CD1c-positive myeloid dendritic cell (primary cell): Measurements from ENCODE around the gene LGALS9C.
"Not testable (repeated sequence)": the region's sequence is repeated elsewhere in the genome, so short reads cannot be mapped to it uniquely, and the experiment has no call there.

Experiments used
- DNase-seq: peaks from one replicate; pipeline ENCODE4 v3.0.0-alpha.2; 2016; ENCODE audit errors: extremely low spot score

The LGALS9C gene

DNA sequence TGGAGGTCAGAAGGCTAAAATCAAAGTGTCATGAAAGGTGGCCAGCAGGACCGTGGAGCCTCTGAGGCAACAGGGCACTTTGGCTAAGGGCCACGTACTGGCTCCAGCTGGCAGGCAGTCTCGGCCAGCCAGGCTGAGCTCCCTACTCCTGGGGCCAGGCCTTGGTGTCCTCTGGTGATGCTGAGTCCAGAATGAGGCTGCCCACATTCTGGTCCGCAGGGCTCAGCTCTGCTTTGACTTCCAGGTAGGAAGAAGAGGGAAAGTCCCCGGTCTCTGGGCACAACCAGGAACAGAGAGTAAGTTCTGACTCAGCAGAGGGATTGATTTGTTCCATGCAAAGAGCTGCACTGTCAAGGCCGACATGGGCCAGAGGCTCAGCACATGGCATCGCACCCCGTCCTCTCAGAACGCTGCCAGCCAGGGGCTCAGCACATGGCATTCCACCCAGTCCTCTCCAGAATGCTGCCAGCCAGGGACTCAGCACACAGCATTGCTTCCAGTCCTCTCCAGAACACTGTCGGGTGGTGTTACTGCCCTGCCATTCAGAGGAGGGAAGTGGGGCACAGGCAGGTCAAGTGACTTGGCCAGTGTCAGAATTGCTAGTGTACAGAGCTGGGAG lies 2.5 kb downstream of the LGALS9C start:
- DNase-seq, result peak; percentile 8

DNA sequence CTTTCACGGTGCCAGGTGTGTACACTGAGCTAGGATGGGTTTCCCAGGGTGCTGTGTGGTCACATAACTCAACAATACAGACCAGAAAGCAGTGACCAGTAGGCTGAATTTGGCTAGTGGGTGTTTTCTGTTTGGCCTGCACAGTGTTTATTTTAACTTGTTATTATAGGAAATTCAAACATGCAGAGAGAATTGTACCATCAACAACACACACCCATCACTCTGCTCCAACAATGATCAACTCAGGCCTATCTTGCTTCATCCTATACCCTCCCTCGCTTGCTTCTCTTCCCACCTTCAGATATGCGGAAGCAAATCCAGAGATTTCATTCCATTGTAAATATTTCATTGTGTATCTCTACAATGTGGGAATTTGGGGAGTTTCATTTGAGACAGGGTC lies 5.2 kb downstream of the LGALS9C start:
- DNase-seq, result not testable (repeated sequence)

DNA sequence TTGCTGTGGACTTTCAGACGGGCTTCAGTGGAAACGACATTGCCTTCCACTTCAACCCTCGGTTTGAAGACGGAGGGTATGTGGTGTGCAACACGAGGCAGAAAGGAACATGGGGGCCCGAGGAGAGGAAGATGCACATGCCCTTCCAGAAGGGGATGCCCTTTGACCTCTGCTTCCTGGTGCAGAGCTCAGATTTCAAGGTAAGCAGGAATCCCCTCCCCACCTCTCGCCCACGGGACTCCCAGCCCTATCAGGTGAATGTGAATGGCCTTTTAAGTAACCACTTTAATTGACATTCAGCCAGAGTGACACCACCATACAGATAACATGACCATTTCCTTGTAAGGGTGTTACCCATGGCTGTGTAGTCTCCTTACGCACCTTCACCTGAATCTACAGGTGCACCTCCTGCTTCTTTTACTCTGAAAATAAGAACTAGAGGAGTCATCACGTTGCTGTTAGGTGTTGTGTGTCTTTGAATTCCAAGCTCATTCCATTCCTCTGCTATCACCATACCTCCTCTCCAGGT lies 9.4 kb downstream of the LGALS9C start:
- not testable (repeated sequence) for DNase-seq

DNA sequence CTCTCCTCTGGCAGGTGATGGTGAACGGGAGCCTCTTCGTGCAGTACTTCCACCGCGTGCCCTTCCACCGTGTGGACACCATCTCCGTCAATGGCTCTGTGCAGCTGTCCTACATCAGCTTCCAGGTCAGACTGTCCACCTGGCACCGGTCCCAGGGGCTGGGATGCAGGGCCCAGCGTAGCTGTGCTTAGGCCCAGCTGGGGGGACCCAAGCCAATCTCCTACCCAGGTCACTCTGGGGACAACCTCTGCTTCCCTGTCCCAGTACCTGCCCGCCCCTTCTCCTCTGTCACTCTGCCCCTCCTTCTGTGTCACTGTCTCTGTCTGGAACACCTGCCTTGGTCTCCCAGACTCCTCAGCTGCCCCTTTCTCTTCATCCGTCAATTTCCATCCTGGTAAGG lies 11.0 kb downstream of the LGALS9C start:
- DNase-seq, result not testable (repeated sequence)

DNA sequence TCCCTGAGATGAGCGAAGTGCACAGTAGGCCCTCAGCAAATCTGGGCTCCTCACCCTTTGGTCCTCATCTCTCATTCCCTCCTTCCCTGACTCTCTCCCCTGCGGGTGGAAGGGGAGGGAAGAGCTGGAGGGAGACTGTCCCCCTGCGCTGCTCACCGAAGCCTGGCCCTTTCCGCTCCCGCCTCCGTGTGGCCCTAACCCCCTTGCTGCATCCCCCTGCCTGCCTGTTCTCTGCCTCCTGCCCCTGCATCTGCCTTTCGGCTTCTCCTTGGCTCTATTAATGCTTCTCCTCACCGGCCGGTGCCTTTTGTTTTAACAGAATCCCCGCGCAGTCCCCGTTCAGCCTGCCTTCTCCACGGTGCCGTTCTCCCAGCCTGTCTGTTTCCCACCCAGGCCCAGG lies 12.0 kb downstream of the LGALS9C start:
- not testable (repeated sequence) for DNase-seq

DNA sequence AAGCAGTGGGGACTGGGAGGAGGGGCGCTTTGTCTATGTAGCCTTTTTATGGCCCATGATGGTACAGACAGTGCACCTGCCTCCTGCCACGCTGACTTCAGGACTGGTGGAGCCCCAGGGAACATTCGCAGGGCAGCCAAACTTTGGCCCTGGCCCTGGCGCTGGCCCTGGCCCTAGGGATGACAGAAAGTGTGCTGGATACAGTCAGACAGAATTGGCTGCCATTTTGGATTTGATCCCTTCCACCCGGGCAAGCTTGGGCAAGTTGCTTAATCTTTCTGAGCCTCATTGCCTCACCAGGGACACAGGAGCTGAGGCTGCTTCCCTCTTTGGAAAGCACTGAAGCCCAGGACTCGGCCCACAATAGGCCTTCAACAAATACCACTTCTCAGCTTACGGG lies 13.4 kb downstream of the LGALS9C start:
- not testable (repeated sequence) for DNase-seq

DNA sequence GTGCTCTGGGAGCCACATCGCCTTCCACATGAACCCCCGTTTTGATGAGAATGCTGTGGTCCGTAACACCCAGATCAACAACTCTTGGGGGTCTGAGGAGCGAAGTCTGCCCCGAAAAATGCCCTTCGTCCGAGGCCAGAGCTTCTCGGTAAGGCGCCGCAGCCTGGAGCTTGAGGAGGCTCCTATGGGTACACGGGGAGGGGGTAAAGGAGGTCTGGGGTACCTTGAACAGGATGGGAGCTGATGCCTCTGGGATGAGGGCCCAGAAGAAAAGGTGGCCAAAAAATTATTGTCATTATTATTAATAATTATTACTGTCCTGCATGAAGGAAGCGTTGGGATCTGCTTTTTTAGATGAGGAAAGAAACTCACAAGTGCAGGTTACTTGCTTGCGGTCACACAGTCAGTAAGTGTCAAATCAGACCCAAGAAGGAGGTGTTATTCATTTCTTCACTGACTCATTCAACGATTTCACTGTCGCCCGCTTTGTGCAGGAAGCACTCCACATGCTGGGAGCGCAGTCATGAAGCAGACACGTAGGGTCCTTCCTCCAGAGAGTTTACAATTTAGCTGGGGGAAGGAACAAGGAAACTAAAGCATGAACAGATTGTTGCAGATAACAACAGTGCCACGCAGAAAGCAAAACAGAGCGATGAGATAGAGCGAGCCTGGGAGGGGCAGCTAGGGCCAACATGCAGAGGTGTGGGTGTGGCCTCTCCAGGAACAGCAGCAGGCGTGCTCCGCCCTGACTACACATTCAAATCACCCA lies 16.3 kb downstream of the LGALS9C start:
- DNase-seq, result peak; percentile 33

DNA sequence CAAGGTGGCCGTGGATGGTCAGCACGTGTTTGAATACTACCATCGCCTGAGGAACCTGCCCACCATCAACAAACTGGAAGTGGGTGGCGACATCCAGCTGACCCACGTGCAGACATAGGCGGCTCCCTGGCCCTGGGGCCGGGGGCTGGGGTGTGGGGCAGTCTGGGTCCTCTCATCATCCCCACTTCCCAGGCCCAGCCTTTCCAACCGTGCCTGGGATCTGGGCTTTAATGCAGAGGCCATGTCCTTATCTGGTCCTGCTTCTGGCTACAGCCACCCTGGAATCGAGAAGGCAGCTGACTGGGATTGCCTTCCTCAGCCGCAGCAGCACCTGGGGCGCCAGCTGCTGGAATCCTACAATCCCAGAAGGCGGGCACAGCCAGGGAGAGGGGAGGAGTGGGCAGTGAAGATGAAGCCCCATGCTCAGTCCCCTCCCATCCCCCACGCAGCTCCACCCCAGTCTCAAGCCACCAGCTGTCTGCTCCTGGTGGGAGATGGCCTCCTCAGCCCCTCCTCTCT lies 17.7 kb downstream of the LGALS9C start:
- not testable (repeated sequence) for DNase-seq

DNA sequence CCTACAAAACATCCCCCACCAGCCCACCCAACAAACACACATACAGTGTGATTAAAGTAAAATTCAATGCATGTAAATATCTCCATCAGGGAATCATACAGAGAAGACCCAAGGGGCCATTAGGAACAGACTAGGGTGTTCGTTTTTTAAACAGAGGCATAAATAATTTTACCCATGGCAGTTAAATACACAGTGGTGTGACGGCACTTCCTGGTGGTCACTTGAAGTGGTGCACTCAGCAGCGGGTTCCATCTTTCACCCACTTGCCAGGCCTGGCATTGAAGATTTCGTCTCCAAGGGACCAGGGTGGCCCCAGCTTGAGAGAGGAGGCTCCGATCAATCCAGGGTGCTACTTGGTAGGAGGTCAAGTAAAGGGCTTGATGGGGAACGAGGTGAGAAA lies 20.5 kb downstream of the LGALS9C start:
- DNase-seq, result peak; percentile 1

DNA sequence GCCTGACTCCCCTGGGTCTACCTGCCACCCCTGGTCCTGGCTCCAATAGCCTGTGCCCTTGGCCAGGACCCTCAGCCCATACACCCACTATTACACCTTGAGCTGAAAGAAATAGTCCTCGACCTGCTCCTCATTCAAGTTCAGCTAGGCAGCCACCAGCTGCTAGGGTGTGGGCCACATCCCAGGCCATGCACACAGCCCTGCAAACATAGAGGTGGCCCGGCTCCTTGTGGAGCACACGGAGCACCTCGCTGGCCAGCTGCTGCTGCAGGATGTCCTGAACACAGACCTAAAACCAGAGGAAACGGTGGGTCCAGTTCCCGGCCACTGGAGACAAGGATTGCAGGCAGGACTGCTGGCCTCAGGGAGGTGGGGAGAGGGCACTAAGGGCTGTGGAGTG lies 22.5 kb downstream of the LGALS9C start:
- DNase-seq, result not testable (repeated sequence)

DNA sequence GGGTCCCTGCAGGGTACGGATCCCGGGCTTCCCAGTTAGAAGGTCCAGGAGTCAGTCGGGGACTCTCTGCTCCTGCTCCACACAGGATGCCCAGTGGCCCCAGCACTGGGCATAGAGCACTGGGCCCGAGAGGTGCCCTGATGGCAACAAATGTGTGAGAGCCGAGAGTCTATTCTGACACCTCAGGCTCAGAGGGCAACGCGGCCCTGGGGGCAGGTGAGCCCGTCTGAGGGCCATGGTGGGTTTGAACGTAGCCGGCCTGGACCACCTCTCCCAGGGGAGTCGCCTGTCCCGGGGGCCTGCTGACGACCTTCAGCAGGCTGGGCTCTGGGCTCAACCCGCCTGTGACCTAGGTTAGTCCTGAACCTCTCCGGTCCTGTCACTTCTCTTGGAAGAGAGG lies 23.2 kb downstream of the LGALS9C start:
- not testable (repeated sequence) for DNase-seq

DNA sequence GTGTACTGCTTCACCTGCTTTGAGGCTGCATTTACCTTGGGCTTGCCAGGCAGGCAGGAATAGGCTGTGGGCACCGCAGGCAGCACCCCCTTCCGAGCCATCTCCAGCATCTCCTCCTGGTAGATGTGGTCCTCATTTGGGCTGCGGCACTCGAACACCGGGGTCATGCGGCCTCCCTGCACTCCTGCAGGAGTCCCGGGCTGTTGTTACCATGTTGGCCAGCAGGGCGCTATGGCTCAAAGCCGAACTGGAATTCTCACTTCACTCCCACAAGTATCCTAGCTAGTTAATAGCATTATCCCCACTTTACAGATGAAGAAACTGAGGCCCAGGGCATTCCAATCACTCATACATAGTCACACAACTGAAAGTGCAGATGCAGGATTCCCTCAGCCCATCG lies 23.7 kb downstream of the LGALS9C start:
- not testable (repeated sequence) for DNase-seq

DNA sequence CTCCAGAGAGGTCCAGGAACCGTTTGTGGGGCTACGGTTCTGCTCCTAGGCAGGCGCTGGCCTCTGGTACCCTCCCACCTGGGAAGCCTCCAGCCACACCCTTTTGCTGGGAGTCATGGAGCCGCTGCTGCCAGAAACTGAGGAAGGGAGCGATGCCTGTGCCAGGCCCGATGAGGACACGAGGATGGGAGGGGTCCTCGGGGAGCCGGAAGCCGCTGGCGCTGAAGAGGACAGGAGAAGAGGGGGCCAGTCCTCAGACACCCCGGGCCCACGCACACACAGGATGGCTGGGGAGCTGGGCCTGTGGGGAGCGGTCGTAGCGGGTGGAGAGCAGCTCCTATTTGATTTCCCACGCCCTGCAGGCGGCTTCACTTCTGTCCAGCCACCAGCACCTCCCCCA lies 24.2 kb downstream of the LGALS9C start:
- DNase-seq, result not testable (repeated sequence)

DNA sequence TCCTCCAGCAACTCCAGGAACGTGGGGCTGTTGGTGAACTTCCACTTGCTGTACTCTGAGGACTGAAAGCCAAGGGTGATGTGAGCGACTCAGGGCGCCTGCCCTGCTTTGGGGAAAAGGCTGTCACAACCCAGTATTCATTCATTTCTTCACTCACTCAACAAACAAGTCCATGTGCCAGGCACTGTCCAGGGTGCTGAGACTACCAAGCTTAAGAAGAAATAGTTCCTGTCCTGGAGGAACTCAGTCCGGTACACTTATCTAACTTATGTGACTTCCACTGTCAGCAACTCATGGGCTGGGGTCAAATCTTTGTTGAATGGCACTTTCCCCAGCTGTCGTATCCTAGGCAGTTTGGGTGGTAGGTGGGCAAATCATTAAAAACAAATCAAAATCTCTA lies 26.6 kb downstream of the LGALS9C start:
- not testable (repeated sequence) for DNase-seq

DNA sequence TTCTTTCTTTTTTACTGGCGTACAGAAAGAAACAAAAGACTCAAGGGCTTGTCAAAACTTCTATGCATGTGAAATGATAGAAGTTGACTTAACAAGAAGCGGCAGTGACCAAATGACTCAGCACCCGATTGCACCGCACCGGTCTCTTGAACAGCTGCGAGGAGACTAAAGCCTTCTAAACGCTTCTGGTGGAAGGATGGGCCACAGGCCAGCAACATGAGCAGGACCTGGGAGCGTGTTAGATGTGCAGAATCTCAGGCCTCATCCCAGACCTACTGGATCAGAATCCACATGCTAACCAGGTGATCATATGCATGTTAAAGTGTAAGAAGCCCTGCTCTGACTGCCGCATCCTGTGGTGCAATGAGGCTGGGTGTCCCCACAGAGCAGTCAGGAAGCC lies 31.1 kb downstream of the LGALS9C start:
- not testable (repeated sequence) for DNase-seq

DNA sequence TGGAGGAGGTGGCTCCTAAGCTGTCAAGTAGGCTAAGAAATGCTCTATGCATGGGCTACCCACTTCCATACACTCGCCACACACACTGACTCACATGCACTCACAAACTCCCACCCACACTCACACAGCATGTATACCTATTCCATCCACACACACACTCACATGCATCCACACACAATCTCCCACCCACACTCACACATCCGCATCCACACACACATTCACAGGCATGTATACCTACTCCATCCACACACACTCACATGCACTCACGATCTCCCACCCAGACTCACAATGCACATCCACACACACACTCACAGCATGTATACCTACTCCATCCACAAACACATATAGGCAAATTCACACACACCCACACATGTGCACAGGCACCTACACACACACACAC lies 32.1 kb downstream of the LGALS9C start:
- not testable (repeated sequence) for DNase-seq

DNA sequence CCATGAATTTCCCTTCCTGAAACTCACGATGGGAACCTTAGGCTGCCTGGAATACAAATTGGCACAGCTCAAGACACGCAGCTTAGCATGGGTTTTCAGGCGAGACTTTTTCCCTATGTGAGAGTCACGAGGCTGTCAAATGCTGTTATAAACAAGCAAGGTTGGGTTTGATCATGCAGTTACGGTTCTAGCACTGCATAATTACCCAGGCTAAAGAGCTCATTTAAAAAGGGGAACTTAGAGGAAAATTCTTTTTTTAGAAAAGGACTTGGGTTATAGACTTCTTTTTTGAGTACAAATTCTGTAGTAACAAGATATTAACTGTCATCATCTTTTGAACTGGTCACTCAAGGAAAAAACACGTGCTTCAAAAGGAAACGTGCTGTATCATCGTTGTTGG lies 44.5 kb downstream of the LGALS9C start:
- not testable (repeated sequence) for DNase-seq

DNA sequence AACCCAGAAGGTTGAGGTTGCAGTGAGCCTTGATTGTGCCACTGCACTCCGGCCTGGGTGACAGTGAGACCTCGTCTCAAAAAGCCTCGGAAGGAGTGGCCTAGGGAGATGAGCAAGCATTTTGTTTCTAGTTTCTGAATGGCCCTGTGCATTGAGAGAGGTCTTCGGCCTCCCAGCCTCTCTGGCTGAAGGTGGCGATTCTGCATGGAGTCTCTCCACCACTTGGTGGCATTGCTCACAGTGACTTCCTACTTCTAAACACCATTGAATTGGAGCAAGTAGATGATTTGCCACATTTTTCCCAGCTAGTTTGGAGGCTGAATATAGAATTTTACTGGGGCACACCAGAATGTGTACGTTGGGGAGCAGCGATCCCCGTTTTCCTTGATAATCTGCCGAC lies 48.4 kb downstream of the LGALS9C start:
- not testable (repeated sequence) for DNase-seq

DNA sequence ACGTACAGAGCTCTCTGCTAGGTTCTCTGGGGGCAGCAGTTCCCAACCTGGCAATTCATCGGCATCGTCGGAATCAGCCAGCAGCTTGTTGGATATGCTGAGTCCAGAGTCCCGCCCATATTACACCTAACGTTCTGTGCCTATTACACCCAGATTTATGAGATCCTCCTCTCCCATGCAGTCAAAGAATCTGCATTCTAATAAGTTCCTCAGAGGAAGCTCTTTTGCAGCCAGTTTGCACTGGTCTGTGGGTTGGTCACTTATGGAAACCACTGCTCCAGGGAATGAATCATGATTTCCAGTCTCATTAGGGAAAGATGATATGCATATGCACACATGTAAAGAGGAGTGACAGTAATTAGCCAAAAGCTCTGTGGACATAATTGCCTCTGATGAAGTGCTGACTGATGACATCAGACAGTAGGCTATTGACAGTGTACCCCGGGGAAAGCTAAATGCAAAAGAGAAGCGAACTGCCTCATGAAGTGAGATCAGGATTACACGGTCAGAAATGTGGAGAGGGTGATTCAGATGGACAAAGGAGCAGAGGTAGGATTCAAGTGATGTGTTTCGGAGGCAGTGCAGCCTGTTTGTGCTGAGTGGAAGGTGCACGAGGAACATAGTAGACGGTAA lies 49.7 kb downstream of the LGALS9C start:
- DNase-seq, result not testable (repeated sequence)

DNA sequence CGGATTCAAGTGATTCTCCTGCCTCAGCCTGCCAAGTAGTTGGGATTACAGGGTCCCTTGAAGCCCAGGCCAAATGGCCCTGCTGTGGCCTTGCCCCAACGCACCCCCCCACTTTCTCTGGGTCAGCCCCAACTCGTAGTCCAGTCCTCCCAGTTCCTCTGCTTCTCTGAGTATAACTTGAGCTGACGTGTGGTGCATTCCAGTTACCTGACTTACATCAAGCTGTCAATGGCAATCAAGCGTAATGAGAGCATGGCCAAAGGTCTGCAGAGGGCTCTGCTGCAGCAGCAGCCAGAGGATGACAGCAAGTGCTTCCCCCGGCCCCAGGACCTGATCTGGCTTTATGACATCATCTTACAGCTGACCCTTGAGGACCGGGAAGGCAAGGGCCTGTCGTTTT lies 50.8 kb downstream of the LGALS9C start:
- DNase-seq, result not testable (repeated sequence)

DNA sequence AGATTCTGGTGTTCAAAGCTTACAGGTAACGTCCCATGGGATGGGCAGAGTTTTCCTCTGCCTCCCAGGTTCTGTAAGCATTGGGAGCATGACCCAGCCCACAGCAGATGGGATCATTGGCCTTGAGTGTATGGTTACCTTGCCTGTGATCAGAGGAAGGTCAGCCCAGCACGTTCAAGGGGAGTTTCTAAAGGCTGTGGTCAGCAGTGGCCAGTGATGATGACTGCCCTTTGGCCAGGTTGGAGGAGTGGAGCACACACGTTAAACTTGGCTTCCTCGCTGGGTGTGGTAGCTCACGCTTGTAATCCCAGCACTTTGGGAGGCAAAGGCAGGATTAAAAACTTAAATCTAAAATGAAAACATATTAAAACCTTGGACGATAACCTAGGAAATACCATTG lies 51.8 kb downstream of the LGALS9C start:
- not testable (repeated sequence) for DNase-seq

DNA sequence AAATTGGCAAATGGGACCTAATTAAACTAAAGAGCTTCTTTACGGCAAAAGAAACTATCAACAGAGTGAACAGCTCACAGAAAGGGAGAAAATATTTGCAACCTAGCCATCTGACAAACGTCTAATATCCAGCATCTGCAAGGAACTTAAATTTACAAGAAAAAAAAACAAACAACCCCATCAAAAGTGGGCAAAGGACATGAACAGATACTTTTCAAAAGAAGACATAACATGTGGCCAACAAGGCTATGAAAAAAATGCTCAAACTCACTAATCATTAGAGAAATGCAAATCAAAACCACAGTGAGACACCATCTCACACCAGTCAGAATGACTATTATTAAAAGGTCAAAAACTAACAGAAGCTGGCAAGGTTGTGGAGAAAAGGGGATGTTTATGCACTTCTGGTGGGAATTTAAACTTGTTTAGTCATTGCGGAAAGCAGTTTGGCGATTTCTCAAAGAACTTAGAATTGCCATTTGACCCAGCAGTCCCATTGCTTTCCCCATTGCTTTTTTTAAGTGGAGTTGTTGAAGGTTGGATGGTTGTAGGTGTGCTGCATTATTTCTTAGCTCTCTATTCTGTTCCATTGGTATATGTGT lies 52.4 kb downstream of the LGALS9C start:
- DNase-seq, result peak; percentile 5
